Astrocyte (in vitro differentiated cells and primary cell): Measurements from ENCODE around the gene TUT4.

ENCODE experiments used
- CTCF ChIP-seq: IDR thresholded peaks from 2 replicates; pipeline ENCODE4 v1.5.1; 2011; ENCODE audit warnings: low read depth, mild to moderate bottlenecking, inconsistent platforms, low read length, moderate library complexity; ENCODE audit not compliant: insufficient read depth
- EZH2 ChIP-seq: IDR thresholded peaks from 2 replicates; pipeline ENCODE4 v1.6.1; 2012; ENCODE audit warnings: mild to moderate bottlenecking, low read length, inconsistent platforms; ENCODE audit not compliant: insufficient read depth

- TF ChIP-seq CTCF (no peak), EZH2 (no peak)
These were observed 41.5 kb downstream of the TUT4 start for GRCh38 chr1:52511439-52511838.
